H1 (cell line): ENCODE results near the gene ARHGEF19. TPM values are rescaled to one million over a fixed set of nuclear protein-coding genes. Genes with fewer than 3 reads are reported as not detected.
A peak's percentile ranks its signal among the peaks of the same experiment; 100 is the strongest.

Experiments used
- CTCF ChIA-PET: fragments of 300-600 bp; sonication (Branson Sonifier 250); formaldehyde crosslinking; loops from one replicate; lab custom pipeline; 2021; ENCODE audit not compliant: partially characterized antibody; lab: Charles Lee
- POLR2A ChIA-PET: fragments of 300-600 bp; sonication (Branson Sonifier 250); formaldehyde crosslinking; loops from one replicate; lab custom pipeline; 2021; ENCODE audit warnings: inconsistent platforms; ENCODE audit not compliant: partially characterized antibody; lab: Charles Lee
- DNase-seq, 2 experiments: peaks; one replicate each; pipeline versions ENCODE4 v3.0.0 to v3.0.0-alpha.2; 2010 to 2022; ENCODE audit warnings: low spot score in 2 of 2, low read depth in 1 of 2, mixed read lengths in 1 of 2
- FAIRE-seq: peaks from 2 replicates; lab custom pipeline; 2011; peaks lifted over from hg19 to GRCh38; lab: Jason Lieb, UNC
- H2AFZ ChIP-seq: 2 replicates; pipeline ENCODE4 v1.8.1; 2012; ENCODE audit warnings: low read length, inconsistent platforms
- H2AK5ac ChIP-seq: 2 replicates; pipeline ENCODE4 v1.6.1; 2013; ENCODE audit warnings: low read depth, low read length
- H2BK120ac ChIP-seq: replicated peaks from 2 replicates; pipeline ENCODE3; 2013; ENCODE audit warnings: low read depth, low read length, inconsistent platforms
- H2BK12ac ChIP-seq: 2 replicates; pipeline ENCODE4 v1.6.1; 2013; ENCODE audit warnings: low read depth, low read length
- H2BK15ac ChIP-seq: 2 replicates; pipeline ENCODE4 v1.6.1; 2013; ENCODE audit warnings: low read length
- H2BK20ac ChIP-seq: 2 replicates; pipeline ENCODE4 v1.6.1; 2013; ENCODE audit warnings: low read length
- H2BK5ac ChIP-seq: 2 replicates; pipeline ENCODE4 v1.6.1; 2013; ENCODE audit warnings: low read depth, low read length
- H3K14ac ChIP-seq: 2 replicates; pipeline ENCODE4 v1.6.1; 2013; ENCODE audit warnings: inconsistent platforms; ENCODE audit not compliant: insufficient read length
- H3K18ac ChIP-seq: 2 replicates; pipeline ENCODE4 v1.6.1; 2013; ENCODE audit warnings: low read length; ENCODE audit errors: extremely low read depth
- H3K23ac ChIP-seq: 2 replicates; pipeline ENCODE4 v1.6.1; 2013; ENCODE audit warnings: inconsistent platforms; ENCODE audit not compliant: insufficient read length
- H3K23me2 ChIP-seq: 2 replicates; pipeline ENCODE4 v1.6.1; 2013; ENCODE audit warnings: low read depth, low read length
- H3K27ac ChIP-seq: 2 replicates; pipeline ENCODE4 v1.6.1; 2011; ENCODE audit warnings: low read depth, low read length, inconsistent platforms
- H3K27me3 ChIP-seq, 4 experiments: replicated peaks in 1 of 4; 1 replicate in 1 of 4; 2 replicates in 3 of 4; pipeline versions ENCODE4 v1.6.1 to v1.8.1; 2011 to 2013; ENCODE audit warnings: low read length in 3 of 4, mild to moderate bottlenecking in 3 of 4, inconsistent platforms in 2 of 4, mixed read lengths in 2 of 4, moderate library complexity in 1 of 4; ENCODE audit not compliant: control insufficient read depth in 3 of 4, insufficient read depth in 3 of 4; ENCODE audit errors: extremely low read depth in 1 of 4
- H3K36me3 ChIP-seq, 4 experiments: 2 replicates each; pipeline versions ENCODE4 v1.6.1 to v1.8.1; 2011 to 2013; ENCODE audit warnings: mild to moderate bottlenecking in 4 of 4, low read length in 3 of 4, moderate library complexity in 2 of 4, control low read depth in 1 of 4, inconsistent platforms in 1 of 4; ENCODE audit not compliant: insufficient read depth in 4 of 4, control insufficient read depth in 2 of 4
- H3K4ac ChIP-seq: replicated peaks from 2 replicates; pipeline ENCODE3; 2013; ENCODE audit warnings: low read length, low read depth, mixed read lengths, inconsistent platforms; ENCODE audit not compliant: insufficient read length
- H3K4me1 ChIP-seq, 4 experiments: replicated peaks in 1 of 4; 1 replicate in 1 of 4; 2 replicates in 3 of 4; pipeline versions ENCODE4 v1.6.1 to v1.8.1; 2011 to 2013; ENCODE audit warnings: low read length in 3 of 4, inconsistent platforms in 2 of 4, mixed read lengths in 1 of 4; ENCODE audit not compliant: insufficient read depth in 4 of 4, control insufficient read depth in 3 of 4
- H3K4me2 ChIP-seq, 2 experiments: 2 replicates each; pipeline versions ENCODE4 v1.6.1 to v1.8.1; 2011 to 2013; ENCODE audit warnings: low read depth in 2 of 2, low read length in 2 of 2, control low read depth in 1 of 2, inconsistent platforms in 1 of 2, mild to moderate bottlenecking in 1 of 2; ENCODE audit not compliant: insufficient read depth in 1 of 2
- H3K4me3 ChIP-seq, 4 experiments: fragments of 200-600, 300-600 bp in 1 of 4; sonication (generic), shearing (Covaris generic), sonication (Bioruptor Twin) in 1 of 4; 2 replicates each; pipeline versions ENCODE4 v1.5.1 to v1.8.1; 2011 to 2016; ENCODE audit warnings: low read length in 4 of 4, low read depth in 3 of 4, control low read depth in 2 of 4, inconsistent platforms in 2 of 4, mild to moderate bottlenecking in 2 of 4, mixed read lengths in 1 of 4, moderate library complexity in 1 of 4; ENCODE audit not compliant: insufficient read depth in 2 of 4; ENCODE audit errors: extremely low read depth in 1 of 4
- H3K56ac ChIP-seq: replicated peaks from 2 replicates; pipeline ENCODE3; 2013; ENCODE audit warnings: low read depth, mild to moderate bottlenecking, mixed read lengths, low read length, inconsistent platforms; ENCODE audit not compliant: insufficient read length
- H3K79me1 ChIP-seq: 2 replicates; pipeline ENCODE4 v1.6.1; 2013; ENCODE audit warnings: low read depth, low read length, control low read depth
- H3K79me2 ChIP-seq, 2 experiments: 2 replicates each; pipeline versions ENCODE4 v1.6.1 to v1.8.1; 2012 to 2013; ENCODE audit warnings: low read length in 2 of 2, mild to moderate bottlenecking in 2 of 2, inconsistent platforms in 1 of 2; ENCODE audit not compliant: insufficient read depth in 2 of 2, control insufficient read depth in 1 of 2
- H3K9ac ChIP-seq, 4 experiments: replicated peaks in 1 of 4; 1 replicate in 1 of 4; 2 replicates in 3 of 4; pipeline versions ENCODE4 v1.6.1 to v1.8.1; 2011 to 2013; ENCODE audit warnings: low read depth in 3 of 4, low read length in 3 of 4, control low read depth in 2 of 4, mild to moderate bottlenecking in 2 of 4, moderate library complexity in 2 of 4, inconsistent platforms in 1 of 4; ENCODE audit errors: extremely low read depth in 1 of 4
- H3K9me3 ChIP-seq, 2 experiments: 2 replicates each; pipeline versions ENCODE4 v1.6.1 to v1.8.1; 2012 to 2013; ENCODE audit warnings: mild to moderate bottlenecking in 2 of 2, moderate library complexity in 2 of 2, control low read depth in 1 of 2, inconsistent platforms in 1 of 2, low read depth in 1 of 2, low read length in 1 of 2, mixed read lengths in 1 of 2; ENCODE audit not compliant: insufficient read depth in 2 of 2
- H4K20me1 ChIP-seq, 2 experiments: replicated peaks in 1 of 2; 2 replicates each; pipeline versions ENCODE3 to v1.8.1; 2011 to 2013; ENCODE audit warnings: inconsistent platforms in 2 of 2, low read length in 2 of 2, mild to moderate bottlenecking in 1 of 2; ENCODE audit not compliant: insufficient read depth in 2 of 2, control insufficient read depth in 1 of 2
- H4K5ac ChIP-seq: 2 replicates; pipeline ENCODE4 v1.6.1; 2013; ENCODE audit warnings: low read length, low read depth, mixed read lengths, inconsistent platforms; ENCODE audit not compliant: insufficient read length
- H4K8ac ChIP-seq: 2 replicates; pipeline ENCODE4 v1.8.0; 2013; ENCODE audit warnings: mild to moderate bottlenecking, moderate library complexity, low read length, inconsistent platforms; ENCODE audit not compliant: insufficient read depth; ENCODE audit errors: extremely low read depth
- H4K91ac ChIP-seq: replicated peaks from 2 replicates; pipeline ENCODE3; 2013; ENCODE audit warnings: low read length, mixed read lengths, inconsistent platforms; ENCODE audit not compliant: insufficient read length
- BRCA1 ChIP-seq: IDR thresholded peaks from 2 replicates; pipeline ENCODE4 v1.6.1; 2012; ENCODE audit warnings: low read depth, low read length, improper control_type of control experiment
- SIN3A ChIP-seq, 2 experiments: IDR thresholded peaks in 1 of 2; conservative IDR thresholded peaks in 1 of 2; 2 replicates each; pipeline ENCODE4 v1.6.1; 2011 to 2012; ENCODE audit warnings: low read length in 2 of 2, improper control_type of control experiment in 1 of 2, low read depth in 1 of 2, mild to moderate bottlenecking in 1 of 2
- SRF ChIP-seq: IDR thresholded peaks from 2 replicates; pipeline ENCODE4 v1.6.1; 2011; ENCODE audit warnings: mild to moderate bottlenecking, low read depth, low read length, moderate library complexity
- TCF12 ChIP-seq: IDR thresholded peaks from 2 replicates; pipeline ENCODE4 v1.6.1; 2011; ENCODE audit warnings: low read depth, mild to moderate bottlenecking, low read length
- WGBS, 2 experiments: shearing (Covaris generic) in 1 of 2; methylation state at CpG; one replicate each; pipeline versions ENCODE4 v1.1.6 to v1.1.7; 2013 to 2015; ENCODE audit warnings: low lambda C conversion rate in 2 of 2, mixed read lengths in 2 of 2, inconsistent platforms in 1 of 2, low coverage in 1 of 2, missing lambda C conversion rate in 1 of 2; ENCODE audit not compliant: insufficient replicate concordance in 2 of 2, insufficient coverage in 1 of 2, insufficient read length in 1 of 2; ENCODE audit errors: extremely low coverage in 1 of 2, missing lambda C conversion rate in 1 of 2; 5-methylcytosine and 5-hydroxymethylcytosine counted together
- polyA plus RNA-seq, 7 experiments: library from polyadenylated mRNA; depleted of rRNA in 3 of 7; stranded (reverse) in 5 of 7; unstranded in 2 of 7; fragments of >200 nt in 5 of 7; fragments of 200-250 nt in 2 of 7; gene quantifications; 1 replicate in 5 of 7; 2 replicates in 1 of 7; 4 replicates in 1 of 7; pipeline versions ENCODE4 v1.2.1 to v1.2.3, GENCODE V29; 2011 to 2013; ENCODE audit warnings: missing spikeins in 2 of 7, mixed read lengths in 2 of 7
- total RNA-seq: library from RNA; stranded (reverse); fragmentation: NEBNext Ultra II Directional; extraction: Animal tissue kit (Norgen Biotek cat#: 25700); gene quantifications from 2 replicates; pipeline ENCODE4 v1.2.1, GENCODE V29; 2021

ARHGEF19 gene
- total and polyA plus RNA-seq, 2 of the 8 experiments (the other 6 are each of a cell fraction or from before 2014, with no cell fraction given): 47.5 to 56.4 TPM

- H3K9me3 ChIP-seq: no peaks in the 10 kb centered on the region
These were observed 28.8 kb upstream of the ARHGEF19 start for GRCh38 chr1:16241221-16241708.

More at GRCh38 chr1:16241221-16241708, 28.8 kb upstream of the ARHGEF19 start:
- DNase-seq: no peak
- H2BK120ac ChIP-seq: no peak overlapping the region
- no peak overlapping the region for H4K8ac ChIP-seq
- no peak overlapping the region for H3K56ac ChIP-seq
- peaks cover 0 to 5% (median 4%) of the 10 kb centered on the region in 4 experiments; a peak in 5 of 7 replicates for H3K4me1 ChIP-seq
- H3K23me2 ChIP-seq: peaks cover 6% of the 10 kb centered on the region
- H3K27me3 ChIP-seq: no peaks in the 10 kb centered on the region
- no peaks in the 10 kb centered on the region for H3K79me1 ChIP-seq
- H3K4me2 ChIP-seq: no peak overlapping the region
- no peak overlapping the region for H2BK15ac ChIP-seq
- no peaks in the 10 kb centered on the region for H3K36me3 ChIP-seq
- H4K20me1 ChIP-seq: peaks cover 0 to 5% of the 10 kb centered on the region in 2 experiments
- H3K23ac ChIP-seq: no peak overlapping the region
- no peak overlapping the region for H4K91ac ChIP-seq
- CTCF ChIA-PET: interaction anchor here (1.9 to 9.0 kb wide), 5 partner anchors 10 to 162 kb away, joined by 5 to 106 read pairs (median 43); partner anchors contain the start of gene CPLANE2
- no peak overlapping the region for H2AFZ ChIP-seq
- H2BK20ac ChIP-seq: no peak overlapping the region
- H3K27ac ChIP-seq: no peak overlapping the region
- H3K4me3 ChIP-seq: no peak overlapping the region
- POLR2A ChIA-PET: interaction anchor here (0.6 to 1.5 kb wide), 2 partner anchors 35 to 39 kb away, joined by 4 read pairs; no protein-coding TSS in a partner anchor
- H3K79me2 ChIP-seq: no peaks in the 10 kb centered on the region
- H3K18ac ChIP-seq: no peak overlapping the region
- WGBS, 2 experiments: 86% methylated on average over 10 of the region's 10 CpGs; no CpG with 5 or more reads in 1 of the 2 experiments
- TF ChIP-seq SRF (peak; percentile 38; the same call in 1 of the 2 replicates), SIN3A (conservative IDR thresholded peaks at IDR 0.05 in 1 of 2, IDR thresholded peaks at IDR 0.05 in 1 of 2; ENCODE audit: low read depth in 1 of 2, low read length in 2 of 2) (no peak), BRCA1 (no peak), TCF12 (no peak)
- H4K5ac ChIP-seq: no peak overlapping the region
- FAIRE-seq: no peak
- no peak overlapping the region for H2BK12ac ChIP-seq
- H3K14ac ChIP-seq: no peak overlapping the region
- no peak overlapping the region for H3K4ac ChIP-seq
- no peak overlapping the region for H3K9ac ChIP-seq
- no peak overlapping the region for H2BK5ac ChIP-seq
- H2AK5ac ChIP-seq: no peak overlapping the region
